H4 (cell line): ENCODE results near the gene PAM. TPM values are rescaled to one million over a fixed set of nuclear protein-coding genes. Genes with fewer than 3 reads are reported as not detected.
"Not testable (repeated sequence)": the region's sequence is repeated elsewhere in the genome, so short reads cannot be mapped to it uniquely, and the experiment has no call there.

Experiments used
- DNase-seq: peaks from one replicate; pipeline ENCODE4 v3.0.0-alpha.2; 2015; ENCODE audit warnings: low spot score
- total RNA-seq: library from RNA; depleted of rRNA; stranded (reverse); fragments of >200 nt; shearing (Covaris generic); gene quantifications from 2 replicates; pipeline ENCODE4 v1.2.3, GENCODE V29; 2014

The PAM gene
- total RNA-seq, 1 experiment from 2014 or later, result 213 TPM

GRCh38 chr5:102751903-102752376, 3.2 kb upstream of the PAM start:
- not testable (repeated sequence) for DNase-seq

DNA sequence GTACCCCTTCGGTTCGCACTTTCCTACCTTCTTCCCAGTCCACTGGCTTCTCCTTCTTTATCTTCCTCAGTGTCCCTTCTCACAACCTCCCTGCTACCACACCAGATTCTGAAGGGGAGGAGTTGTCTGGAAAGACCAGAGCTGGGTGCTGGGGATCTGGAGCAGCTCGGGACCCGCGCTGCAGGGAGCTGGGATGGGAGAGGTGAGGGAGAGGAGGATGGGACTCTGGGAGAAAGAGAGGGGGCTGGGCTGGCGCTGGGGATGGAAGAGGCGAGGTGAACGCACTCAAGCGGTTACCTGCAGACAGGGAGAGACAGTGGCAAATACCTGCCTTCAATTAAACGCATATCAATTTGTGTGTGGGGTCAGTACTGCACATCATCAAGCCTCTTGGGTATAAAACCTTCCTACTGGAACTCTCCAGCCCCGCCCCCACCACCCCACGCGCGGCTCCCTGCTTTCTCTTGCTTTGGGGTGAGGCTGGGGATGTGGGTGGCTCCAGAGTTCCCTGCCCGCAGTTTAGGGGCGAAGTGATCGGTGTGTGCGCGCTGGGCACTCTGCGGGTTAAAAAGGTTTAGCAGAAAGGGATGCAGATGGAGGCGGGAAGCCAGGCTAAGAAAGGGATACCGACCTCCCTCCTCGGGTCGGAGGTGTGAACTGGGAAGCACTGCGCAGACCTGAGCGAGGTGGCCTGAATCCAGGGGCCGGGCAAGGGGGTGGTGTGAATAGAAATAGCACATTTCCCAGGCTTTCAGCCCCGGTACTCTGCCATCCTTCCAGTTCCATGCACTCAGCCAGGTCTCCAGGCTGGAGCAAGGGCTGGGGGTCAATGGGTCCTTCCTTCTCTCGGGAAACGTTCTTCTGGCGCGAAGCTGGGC, 977 bp upstream of the PAM start:
- DNase-seq, result no peak

GRCh38 chr5:102755686-102756371, 724 bp downstream of the PAM start:
- DNase-seq, result peak; percentile 86

DNA sequence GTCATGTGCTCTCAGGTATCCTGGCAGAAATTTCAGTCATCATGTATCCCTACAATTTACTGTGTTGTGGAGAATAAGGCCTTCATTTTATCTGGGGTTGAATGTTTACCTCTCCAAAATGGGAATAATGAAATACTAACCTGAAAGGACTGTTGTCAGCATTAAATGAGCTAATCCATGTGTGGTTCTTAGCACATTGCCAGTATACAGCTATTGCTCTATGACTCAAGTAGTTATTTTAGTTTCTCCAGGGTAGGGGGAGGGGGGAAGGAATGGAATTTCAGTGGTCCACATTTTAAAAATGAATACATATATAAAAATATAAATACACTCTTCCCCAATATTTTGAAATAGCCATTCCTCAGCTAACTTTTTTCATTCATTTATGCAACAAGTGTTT, 3.5 kb downstream of the PAM start:
- no peak for DNase-seq

- no peak for DNase-seq
Observed at GRCh38 chr5:102759289-102759688, 4.2 kb downstream of the PAM start.

DNA sequence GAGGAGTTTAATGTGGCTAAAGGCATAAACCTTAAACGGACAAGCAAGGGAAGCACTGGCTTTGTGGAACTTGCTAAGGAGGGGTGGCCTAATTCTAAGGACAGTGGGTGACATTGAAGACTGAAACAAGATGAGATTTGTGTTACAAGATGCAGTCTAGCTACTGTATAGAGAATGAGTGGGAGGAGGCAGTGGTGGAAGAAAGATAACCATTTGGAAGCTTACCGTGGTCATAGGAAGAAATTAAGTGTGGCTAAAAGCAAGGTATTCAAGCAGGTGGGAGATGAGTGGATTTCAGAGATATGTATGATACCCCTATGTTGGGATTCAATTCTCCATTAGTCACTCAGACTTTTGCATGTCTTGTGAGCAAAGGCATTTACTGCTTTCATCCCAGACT, 4.6 kb downstream of the PAM start:
- DNase-seq, result no peak

DNA sequence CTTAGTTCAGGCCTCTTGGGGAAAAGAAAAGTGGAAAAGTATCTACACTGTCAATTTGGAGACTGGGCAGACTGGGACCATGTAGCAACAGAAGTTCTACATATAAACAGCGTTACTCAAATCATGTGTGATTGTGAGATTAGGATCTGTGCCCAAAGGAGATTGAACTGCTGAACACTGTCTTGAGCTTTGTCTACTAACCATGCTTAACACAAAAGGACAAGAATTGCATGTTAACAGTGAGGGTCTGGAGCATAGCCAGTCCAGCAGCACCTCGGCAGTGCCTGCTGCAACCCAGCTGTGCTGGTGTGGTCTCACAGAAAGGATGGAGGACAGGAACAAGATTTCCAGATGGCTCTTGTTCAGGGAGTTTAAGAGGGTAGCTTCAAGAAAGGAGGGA, 5.7 kb downstream of the PAM start:
- DNase-seq, result peak; percentile 32

DNA sequence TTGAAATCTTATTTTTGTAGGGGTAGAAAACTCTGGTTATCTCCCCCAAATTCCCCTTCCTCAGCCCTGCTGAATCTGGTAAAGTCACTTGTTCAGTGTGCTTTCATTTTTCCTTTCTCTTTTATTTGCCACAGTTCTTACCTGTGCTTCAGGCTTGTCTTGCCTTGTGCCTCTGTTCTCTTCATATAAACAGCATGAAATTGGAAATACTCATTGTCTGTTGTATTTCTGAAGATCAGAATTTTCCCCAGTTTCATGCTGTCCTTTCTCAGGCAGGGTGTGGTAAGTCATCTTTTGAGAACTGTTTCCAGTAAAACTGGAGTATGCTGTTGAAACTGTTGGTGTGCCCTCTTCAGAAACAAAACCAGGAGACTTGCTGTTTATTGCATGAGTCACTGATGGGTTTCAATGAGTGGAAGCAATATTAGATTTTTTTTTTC, 7.0 kb downstream of the PAM start:
- peak; percentile 33 for DNase-seq

DNA sequence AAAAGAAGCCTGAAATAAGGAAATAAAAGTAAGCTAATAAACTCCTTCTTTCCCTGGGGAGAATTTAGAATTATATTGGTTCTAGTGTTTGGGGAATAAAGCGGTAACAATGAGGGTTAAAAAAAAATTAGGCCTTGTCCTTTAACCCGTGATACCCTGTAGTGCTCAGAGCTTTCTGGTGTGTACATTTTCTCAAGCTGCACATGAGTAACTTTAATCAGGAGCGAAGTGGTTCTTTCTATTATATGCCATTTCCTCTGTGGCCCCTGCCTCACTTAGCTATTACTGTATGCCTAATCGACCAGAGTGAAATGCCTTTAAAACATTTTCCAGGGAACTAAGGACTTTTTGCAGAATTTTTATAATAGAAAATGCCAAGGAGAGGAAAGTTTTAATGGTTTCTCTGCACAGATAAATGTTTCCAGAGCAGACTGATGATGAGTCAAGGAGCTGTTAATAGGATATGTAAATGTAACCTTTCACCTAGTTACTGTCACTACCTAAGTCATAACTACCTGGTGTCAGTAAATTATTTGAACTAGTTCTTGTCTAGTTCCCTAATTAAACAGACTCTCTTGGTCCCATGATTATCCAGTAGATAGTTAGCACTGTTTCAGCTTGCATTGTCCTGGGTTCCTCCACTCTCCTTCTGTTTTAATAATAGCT, 7.6 kb downstream of the PAM start:
- no peak for DNase-seq

DNA sequence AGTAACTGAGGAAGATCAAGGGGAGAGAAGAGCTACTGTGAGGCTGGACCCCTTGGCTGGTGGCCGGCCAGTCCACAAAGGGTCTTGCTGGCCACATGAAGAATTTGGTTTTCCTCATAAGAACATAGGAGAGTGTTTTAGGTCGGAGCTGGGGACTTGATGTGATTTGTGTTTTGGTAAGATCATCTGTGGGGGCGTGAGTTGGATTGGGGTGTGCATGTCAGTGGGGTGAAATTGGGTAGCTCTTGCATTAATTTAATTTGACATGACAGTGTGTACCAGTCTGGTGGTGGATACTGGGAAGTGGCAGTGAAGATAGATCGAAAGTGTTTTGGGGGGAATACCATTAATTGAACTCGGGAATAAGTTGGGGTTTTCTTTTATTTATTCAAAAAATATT, 8.6 kb downstream of the PAM start:
- DNase-seq, result no peak

DNA sequence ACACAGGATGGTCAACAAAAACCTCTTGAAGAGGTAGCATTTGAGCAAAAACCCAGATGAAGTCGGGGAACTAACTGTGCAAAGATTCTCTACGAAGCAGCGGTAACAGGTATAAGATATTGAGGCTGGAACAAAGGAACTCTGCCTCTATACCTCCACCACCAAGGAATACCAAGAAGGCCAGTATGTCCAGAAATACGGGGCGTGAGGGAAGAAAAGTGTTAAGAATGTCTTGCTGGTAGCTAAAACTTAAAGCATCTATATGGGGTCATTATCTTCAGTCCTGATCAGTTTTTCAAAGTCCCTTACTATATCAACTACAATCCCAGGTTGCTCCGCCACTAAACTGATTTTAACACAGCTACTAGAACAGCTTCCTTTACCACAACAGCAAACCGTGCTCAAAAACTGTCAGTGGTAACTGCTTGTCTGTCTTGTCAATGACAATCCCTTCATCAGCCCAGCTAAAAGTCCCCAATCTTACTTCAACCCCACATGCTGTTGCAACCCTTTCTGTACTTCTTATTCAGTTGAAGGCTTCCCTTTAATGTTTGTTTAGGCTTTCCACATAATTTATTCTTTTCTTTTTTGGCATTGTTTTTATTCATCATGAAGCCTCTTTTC, 9.4 kb downstream of the PAM start:
- no peak for DNase-seq

DNA sequence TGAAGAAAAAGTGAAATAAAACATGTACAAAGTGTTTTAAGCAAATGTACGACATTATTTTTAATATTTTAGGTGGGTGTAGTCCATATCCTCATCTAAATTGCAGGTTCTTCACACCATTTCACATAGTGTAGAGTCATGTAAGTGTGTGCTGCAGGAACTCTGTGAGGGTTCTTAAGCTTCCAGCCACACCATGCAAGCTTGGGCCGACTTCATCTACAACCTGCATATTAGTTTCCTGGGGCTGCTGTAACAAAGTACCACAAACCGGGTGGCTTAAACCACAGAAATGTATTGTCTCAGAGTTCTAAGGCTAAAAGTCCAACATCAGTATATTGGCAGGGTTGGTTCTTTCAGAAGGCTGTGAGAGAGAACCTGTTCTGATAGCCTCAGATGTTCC, 10.2 kb downstream of the PAM start:
- DNase-seq, result no peak

GRCh38 chr5:102766295-102767090, 11.4 kb downstream of the PAM start:
- no peak for DNase-seq

DNA sequence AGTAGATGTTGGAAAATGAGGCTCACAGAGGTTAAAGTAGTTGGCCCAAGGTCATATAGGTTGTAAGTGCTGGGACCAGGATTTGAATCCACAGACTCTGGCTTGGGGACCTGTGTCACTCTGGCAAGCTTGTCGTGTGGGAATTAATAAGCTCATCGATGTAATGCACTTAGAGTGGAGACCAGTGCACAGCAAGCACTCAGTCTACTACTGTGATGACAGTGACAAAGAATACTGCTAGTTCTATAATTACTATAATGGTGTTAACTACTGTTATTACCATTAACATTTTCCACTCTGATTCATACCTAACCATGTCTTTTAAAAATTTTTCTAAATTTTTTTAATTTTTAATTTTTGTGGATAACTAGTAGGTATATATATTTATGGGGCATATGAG, 12.8 kb downstream of the PAM start:
- no peak for DNase-seq

- no peak for DNase-seq
Observed at GRCh38 chr5:102770803-102771202, 15.7 kb downstream of the PAM start.

DNA sequence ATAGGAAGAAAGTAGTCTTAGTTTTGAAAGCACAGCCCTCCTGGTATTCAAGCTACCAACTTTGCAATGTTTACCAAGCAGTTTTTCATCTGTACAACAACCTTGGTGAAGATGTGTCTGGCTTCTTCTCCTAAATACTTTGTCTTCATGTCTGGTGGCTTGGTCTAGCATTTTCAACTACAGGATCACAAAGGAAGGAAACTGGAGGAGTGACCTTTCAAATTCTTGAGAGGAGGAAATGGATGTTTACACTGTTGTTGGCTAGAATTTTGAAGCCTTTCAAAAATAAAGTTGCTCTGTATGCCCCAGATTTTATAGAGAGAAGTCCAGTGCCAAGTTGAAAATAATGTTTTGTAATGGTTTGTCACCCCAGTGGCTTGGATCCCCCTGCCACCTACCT, 16.3 kb downstream of the PAM start:
- no peak for DNase-seq

DNA sequence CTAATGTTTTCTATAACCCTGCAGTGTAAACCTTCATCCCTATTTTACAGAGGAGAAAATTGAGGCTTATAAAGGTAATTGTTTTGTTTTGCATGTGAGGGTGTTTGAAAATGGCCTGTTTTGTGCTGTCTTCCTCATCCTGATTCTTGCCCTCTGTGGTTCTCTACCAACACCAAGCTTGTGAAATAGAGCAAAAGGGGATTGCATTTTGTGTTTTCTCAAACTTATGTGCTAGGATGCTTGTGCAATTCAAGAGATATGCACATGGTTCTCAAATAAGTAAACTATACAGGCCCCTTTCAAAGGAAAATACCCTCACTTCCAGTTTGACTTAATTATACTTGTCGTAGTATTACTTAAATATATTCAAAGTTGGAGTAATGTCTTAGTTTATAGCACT, 17.2 kb downstream of the PAM start:
- no peak for DNase-seq

DNA sequence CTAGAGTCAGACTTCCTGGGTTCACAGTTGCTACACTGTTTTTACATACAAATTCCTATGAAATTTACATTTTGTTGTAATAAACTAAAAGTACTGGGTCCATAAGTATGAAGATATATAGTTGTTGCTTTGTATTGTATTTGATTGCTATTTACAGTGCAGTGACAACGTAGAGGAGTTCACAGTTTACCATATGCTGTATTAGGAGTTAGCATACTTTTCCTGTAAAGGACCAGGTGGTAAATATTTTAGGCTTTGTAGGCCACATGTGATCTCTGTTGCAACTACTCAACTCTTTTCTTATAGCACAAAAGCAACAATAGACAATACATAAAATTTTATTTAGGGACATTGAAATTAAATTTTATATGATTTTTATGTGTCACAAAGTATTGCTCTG, 18.0 kb downstream of the PAM start:
- no peak for DNase-seq

GRCh38 chr5:102775756-102776155, 20.7 kb downstream of the PAM start:
- DNase-seq, result not testable (repeated sequence)

DNA sequence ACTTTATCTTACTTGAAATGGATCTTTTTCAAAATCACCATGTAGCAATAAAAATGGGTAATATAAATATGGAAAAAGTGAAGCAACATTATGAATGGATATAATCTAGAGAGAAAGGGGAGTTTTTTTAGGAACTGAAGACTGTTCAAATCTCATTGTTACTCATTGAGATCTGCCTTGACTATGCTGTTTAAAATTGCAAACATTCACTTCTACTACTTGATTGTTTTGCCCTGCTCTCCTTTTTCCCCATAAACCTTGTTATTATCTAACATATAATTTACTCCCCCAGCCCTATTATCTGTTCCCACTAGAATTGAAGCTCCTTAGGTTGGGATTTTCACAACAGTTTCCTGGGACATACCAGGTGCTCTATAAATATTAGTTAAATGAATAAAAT, 22.0 kb downstream of the PAM start:
- DNase-seq, result no peak

DNA sequence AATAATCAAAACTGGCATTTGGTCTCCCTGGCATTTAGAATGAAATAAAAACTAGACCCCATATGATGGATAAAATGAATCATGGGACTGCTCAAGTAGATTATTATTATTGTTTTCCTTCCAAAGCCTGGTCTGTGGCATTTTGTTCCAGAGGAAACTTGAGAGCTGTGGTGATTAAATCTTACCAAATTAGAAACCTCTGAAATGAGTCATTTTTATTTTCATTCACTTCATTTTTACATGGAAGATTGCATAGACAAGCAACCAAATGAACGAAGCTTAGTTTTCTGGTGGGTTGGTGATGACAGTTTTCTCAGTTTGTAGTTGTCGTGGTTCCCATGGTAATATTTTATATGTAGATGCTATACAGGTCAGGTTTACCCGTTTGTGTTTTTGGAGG, 23.4 kb downstream of the PAM start:
- DNase-seq, result peak; percentile 64
